Type B pancreatic cell (in vitro differentiated cells): ENCODE data around the gene DSCAML1. TPM values are rescaled to one million over a fixed set of nuclear protein-coding genes. Genes with fewer than 3 reads are reported as not detected.
A peak's percentile ranks its signal among the peaks of the same experiment; 100 is the strongest.

Source experiments
- DNase-seq: peaks from one replicate; pipeline ENCODE4 v3.0.0; 2021; ENCODE audit warnings: mixed read lengths; ENCODE audit not compliant: unreplicated experiment; ENCODE audit errors: extremely low spot score
- H3K27ac Mint-ChIP-seq: 2 replicates; pipeline ENCODE4 v1.8.0; 2021; ENCODE audit warnings: mild to moderate bottlenecking, mixed read lengths
- H3K27me3 Mint-ChIP-seq: 2 replicates; pipeline ENCODE4 v1.8.0; 2021; ENCODE audit warnings: mixed read lengths
- H3K36me3 Mint-ChIP-seq: 2 replicates; pipeline ENCODE4 v1.8.0; 2021; ENCODE audit warnings: mixed read lengths
- H3K4me1 Mint-ChIP-seq: one replicate; pipeline ENCODE4 v1.8.0; 2021; ENCODE audit warnings: mixed read lengths; ENCODE audit not compliant: unreplicated experiment
- H3K4me3 Mint-ChIP-seq: 2 replicates; pipeline ENCODE4 v1.8.0; 2021; ENCODE audit warnings: mild to moderate bottlenecking, mixed read lengths
- H3K9me3 Mint-ChIP-seq: 2 replicates; pipeline ENCODE4 v1.8.0; 2021; ENCODE audit warnings: mixed read lengths
- total RNA-seq: library from RNA; stranded (reverse); gene quantifications from 2 replicates; pipeline ENCODE4 v1.2.1, GENCODE V29; 2021; ENCODE audit warnings: low replicate concordance
- TF ChIP-seq, protein P1 (sequence below): fragments of 200-600 bp; sonication (generic); conservative IDR thresholded peaks from 2 replicates; pipeline ENCODE4 v1.5.0; 2021; ENCODE audit warnings: antibody characterized with exemption, mild to moderate bottlenecking

The DSCAML1 gene
- total RNA-seq, 1 donor from 2014 or later, result 5.8 TPM

DNA sequence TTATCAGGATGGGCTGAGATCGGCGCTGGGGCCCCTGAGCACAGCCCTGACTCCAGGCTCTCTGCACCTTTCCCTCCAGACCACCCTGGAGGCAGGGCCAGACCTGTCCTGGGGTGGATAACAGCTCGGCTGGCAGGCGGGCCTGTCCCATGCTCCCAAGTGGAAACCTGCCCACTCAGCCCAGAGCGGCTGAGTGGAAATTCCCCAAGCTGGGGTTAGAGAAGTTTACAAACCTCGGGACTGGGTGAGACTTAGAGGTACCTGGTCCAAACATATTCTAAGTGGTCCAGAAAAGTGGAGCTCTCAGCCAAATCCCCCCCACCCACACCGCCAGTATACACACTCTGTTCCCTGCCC, 32.3 kb upstream of the DSCAML1 start:
- no peaks in the 10 kb centered on the region for H3K9me3 Mint-ChIP-seq
- H3K27ac Mint-ChIP-seq, result no peak overlapping the region
- DNase-seq, result no peak
- TF ChIP-seq, protein P1, sequence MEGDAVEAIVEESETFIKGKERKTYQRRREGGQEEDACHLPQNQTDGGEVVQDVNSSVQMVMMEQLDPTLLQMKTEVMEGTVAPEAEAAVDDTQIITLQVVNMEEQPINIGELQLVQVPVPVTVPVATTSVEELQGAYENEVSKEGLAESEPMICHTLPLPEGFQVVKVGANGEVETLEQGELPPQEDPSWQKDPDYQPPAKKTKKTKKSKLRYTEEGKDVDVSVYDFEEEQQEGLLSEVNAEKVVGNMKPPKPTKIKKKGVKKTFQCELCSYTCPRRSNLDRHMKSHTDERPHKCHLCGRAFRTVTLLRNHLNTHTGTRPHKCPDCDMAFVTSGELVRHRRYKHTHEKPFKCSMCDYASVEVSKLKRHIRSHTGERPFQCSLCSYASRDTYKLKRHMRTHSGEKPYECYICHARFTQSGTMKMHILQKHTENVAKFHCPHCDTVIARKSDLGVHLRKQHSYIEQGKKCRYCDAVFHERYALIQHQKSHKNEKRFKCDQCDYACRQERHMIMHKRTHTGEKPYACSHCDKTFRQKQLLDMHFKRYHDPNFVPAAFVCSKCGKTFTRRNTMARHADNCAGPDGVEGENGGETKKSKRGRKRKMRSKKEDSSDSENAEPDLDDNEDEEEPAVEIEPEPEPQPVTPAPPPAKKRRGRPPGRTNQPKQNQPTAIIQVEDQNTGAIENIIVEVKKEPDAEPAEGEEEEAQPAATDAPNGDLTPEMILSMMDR, result no peak
- H3K27me3 Mint-ChIP-seq, result peaks cover 23% of the 10 kb centered on the region
- peaks cover 26% of the 10 kb centered on the region for H3K4me1 Mint-ChIP-seq
- no peak overlapping the region for H3K4me3 Mint-ChIP-seq
- H3K36me3 Mint-ChIP-seq, result no peaks in the 10 kb centered on the region

DNA sequence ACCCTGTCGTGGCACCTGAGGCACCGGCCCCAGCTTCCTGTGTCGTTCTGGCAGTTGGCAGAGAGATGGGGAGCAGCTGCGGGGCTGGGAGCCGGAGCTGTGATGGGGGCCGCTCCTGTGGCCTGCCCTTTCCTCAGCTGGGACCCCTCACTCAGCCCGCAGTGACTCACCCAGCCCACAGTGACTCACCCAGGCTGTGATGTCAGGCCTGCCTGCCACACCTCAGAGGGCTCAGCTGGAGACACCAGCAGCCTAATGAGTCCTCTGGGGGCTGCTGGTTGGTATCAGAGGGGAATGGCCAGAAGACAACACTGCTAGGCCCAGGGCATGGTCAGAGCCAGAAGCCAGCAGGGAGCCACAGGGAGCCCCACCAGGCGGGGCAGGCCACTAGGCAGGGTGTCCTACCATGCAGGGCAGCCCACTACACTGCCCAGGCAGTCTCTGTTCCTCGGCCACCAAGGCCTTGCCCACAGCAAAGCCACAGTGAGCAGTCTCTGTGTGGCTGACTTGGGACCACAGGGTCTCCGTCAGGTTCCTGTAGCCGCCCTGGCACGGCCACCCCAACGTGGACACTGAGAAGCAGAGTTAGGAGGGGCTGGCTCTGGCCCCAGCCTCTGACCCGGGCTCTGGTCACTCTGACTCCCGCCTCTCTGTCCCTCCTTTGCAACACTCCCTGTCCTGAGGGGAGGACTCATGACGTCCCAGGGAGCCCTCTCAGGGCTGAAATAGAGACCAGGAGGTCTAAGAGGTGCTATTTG, 31.8 kb upstream of the DSCAML1 start:
- H3K4me1 Mint-ChIP-seq, result peaks cover 23% of the 10 kb centered on the region
- no peak overlapping the region for H3K27ac Mint-ChIP-seq
- no peak overlapping the region for H3K4me3 Mint-ChIP-seq
- no peaks in the 10 kb centered on the region for H3K9me3 Mint-ChIP-seq
- no peak for DNase-seq
- TF ChIP-seq, protein P1, result no peak
- peaks cover 23% of the 10 kb centered on the region for H3K27me3 Mint-ChIP-seq
- no peaks in the 10 kb centered on the region for H3K36me3 Mint-ChIP-seq

DNA sequence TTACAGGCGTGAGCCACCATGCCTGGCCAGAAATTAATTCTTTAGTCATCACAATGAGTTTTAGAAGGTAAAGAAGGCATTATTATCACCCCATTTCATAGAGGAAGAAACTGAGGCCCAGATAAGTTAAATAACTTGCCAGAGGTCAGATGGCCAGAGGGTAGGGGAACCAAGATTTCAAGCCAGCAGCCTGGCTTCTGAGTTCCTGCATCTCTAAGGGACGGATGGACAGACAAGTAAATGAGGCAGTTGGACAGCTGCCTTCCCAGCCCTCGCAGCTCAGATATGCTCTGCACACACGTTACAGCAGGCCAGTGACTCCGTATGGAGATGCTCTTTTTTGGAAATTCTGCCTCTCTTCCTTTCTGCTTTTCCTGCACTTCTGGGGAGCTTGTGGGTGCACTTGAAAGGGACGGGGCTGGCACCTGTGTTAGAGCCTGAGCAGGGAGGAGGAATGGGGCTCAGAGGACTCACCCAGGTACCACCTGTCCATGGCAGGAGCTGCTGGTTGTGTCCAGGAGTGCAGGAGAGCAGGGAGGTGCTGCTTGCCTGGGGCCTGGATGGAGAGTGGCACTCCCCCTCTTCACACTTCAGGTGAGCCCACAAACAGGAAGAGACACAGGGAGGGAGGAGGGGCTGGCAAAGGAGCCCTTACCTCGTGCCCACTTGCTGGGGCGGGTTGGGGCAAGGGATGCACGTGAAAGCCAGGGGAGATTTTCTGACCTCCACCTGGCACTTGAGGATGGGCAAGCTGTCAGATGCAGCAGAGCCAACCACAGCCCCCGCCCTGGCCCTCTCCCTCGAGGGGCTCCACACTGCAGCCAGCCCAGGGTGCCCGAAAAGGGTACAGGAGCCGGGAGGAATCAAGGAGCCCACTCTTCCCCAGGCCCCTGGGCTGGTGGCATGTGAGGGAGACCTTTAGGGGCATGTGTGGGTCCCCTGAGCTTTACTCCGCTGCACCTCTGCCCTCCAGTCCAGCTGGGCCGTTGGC, 30.8 kb upstream of the DSCAML1 start:
- DNase-seq, result no peak
- Mint-ChIP-seq H3K4me3 (no peak overlapping the region), H3K27ac (no peak overlapping the region), H3K9me3 (no peaks in the 10 kb centered on the region), H3K27me3 (peaks cover 25% of the 10 kb centered on the region), H3K4me1 (peaks cover 22% of the 10 kb centered on the region), H3K36me3 (no peaks in the 10 kb centered on the region)
- TF ChIP-seq, protein P1, result no peak

DNA sequence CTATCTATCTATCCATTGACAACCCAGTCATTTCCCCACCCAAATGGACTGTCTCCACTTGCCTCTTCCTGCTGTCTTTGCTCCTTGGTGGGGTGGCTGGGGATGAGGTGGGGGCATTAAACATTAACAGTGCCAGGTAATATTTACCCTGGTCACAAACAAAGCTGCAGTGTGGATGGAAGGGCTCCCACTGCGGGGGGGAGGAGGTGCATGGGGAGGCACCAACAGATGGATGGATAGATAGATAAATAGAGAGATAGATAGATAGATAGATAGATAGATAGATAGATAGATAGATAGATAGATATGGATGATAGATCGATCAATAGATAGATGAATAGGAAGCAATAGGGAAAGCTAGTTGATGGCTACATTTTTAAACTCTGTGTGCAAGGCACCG, 29.8 kb upstream of the DSCAML1 start:
- TF ChIP-seq, protein P1, result no peak
- Mint-ChIP-seq H3K36me3 (no peaks in the 10 kb centered on the region), H3K9me3 (no peaks in the 10 kb centered on the region), H3K27ac (peak overlapping the region; percentile 44), H3K4me1 (peaks cover 17% of the 10 kb centered on the region), H3K27me3 (peaks cover 20% of the 10 kb centered on the region), H3K4me3 (no peak overlapping the region)
- no peak for DNase-seq

DNA sequence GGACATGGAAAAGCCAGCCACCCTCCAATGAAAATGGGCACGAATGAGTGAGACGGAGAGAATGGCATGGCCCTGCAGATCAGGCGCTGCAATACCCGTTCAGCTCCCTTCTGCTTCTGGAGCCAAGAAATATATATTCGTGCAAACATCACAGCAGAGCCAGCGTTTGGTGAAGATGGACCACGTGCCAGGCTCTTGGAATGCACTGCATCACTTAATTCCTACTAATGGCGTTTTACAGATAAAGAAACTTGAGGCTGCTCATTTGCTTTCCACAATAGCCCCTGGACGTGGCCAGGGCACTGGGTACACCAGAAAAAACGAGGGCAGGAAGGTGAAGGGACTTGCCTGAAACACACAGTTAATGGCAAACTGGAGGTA, 29.2 kb upstream of the DSCAML1 start:
- peaks cover 17% of the 10 kb centered on the region for H3K4me1 Mint-ChIP-seq
- no peaks in the 10 kb centered on the region for H3K9me3 Mint-ChIP-seq
- no peaks in the 10 kb centered on the region for H3K36me3 Mint-ChIP-seq
- no peak overlapping the region for H3K27ac Mint-ChIP-seq
- no peak for DNase-seq
- TF ChIP-seq, protein P1, result no peak
- H3K4me3 Mint-ChIP-seq, result no peak overlapping the region
- H3K27me3 Mint-ChIP-seq, result peaks cover 20% of the 10 kb centered on the region
